ENCODE measurements around the gene FLT3LG.

GRCh38 chr19:49479975-49480628 lies 6.1 kb downstream of the FLT3LG start:
- no peak for TF ChIP-seq CTCF (conservative IDR thresholded peaks at IDR 0.05; ENCODE audit: low read depth, low read length)
- no peak for TF ChIP-seq EZH2 (IDR thresholded peaks at IDR 0.05; ENCODE audit: borderline replicate concordance, low read depth, low read length, poor library complexity, severe bottlenecking)
